GM18867 (cell line): ENCODE data around the gene MPZL1.

Source experiments
- ATAC-seq: cut with Tn5 transposase; IDR thresholded peaks from one replicate; pipeline ENCODE4 v1.9.1; 2021; ENCODE audit warnings: mild to moderate bottlenecking, moderate library complexity; ENCODE audit not compliant: unreplicated experiment

MPZL1 gene

GRCh38 chr1:167721617-167722151 lies at the start of gene MPZL1:
Gene MPZL1, plus strand, starts transcription at chr1:167721982. Its CDS starts 170 bp downstream, at chr1:167722152.
- ATAC-seq: peak; percentile 91

- ATAC-seq: no peak
Observed at GRCh38 chr1:167672831-167673230, 49.0 kb upstream of the MPZL1 start.

- ATAC-seq: no peak
Observed at GRCh38 chr1:167673265-167673664, 48.5 kb upstream of the MPZL1 start.

- no peak for ATAC-seq
Observed at GRCh38 chr1:167674156-167674555, 47.6 kb upstream of the MPZL1 start.

- no peak for ATAC-seq
Observed at GRCh38 chr1:167675440-167675839, 46.3 kb upstream of the MPZL1 start.

- ATAC-seq: peak; percentile 59
Observed at GRCh38 chr1:167676205-167676915, 45.4 kb upstream of the MPZL1 start.

GRCh38 chr1:167676916-167677848 lies 44.6 kb upstream of the MPZL1 start:
- peak; percentile 34 for ATAC-seq

GRCh38 chr1:167678422-167678821 lies 43.4 kb upstream of the MPZL1 start:
- ATAC-seq: no peak

GRCh38 chr1:167678838-167679237 lies 42.9 kb upstream of the MPZL1 start:
- no peak for ATAC-seq

GRCh38 chr1:167679714-167680113 lies 42.1 kb upstream of the MPZL1 start:
- no peak for ATAC-seq

- ATAC-seq: peak; percentile 30
Observed at GRCh38 chr1:167681024-167681423, 40.8 kb upstream of the MPZL1 start.

- no peak for ATAC-seq
Observed at GRCh38 chr1:167681451-167682098, 40.2 kb upstream of the MPZL1 start.

- no peak for ATAC-seq
Observed at GRCh38 chr1:167683226-167683625, 38.6 kb upstream of the MPZL1 start.

- no peak for ATAC-seq
Observed at GRCh38 chr1:167683641-167684502, 37.9 kb upstream of the MPZL1 start.

GRCh38 chr1:167685844-167686243 lies 35.9 kb upstream of the MPZL1 start:
- ATAC-seq: no peak

GRCh38 chr1:167687919-167688519 lies 33.8 kb upstream of the MPZL1 start:
- peak; percentile 62 for ATAC-seq

GRCh38 chr1:167689567-167689920 lies 32.2 kb upstream of the MPZL1 start:
- no peak for ATAC-seq

GRCh38 chr1:167690053-167690452 lies 31.7 kb upstream of the MPZL1 start:
- no peak for ATAC-seq

- ATAC-seq: no peak
Observed at GRCh38 chr1:167693425-167694045, 28.2 kb upstream of the MPZL1 start.
